HepG2 (cell line): ENCODE measurements around the gene NOTUM. TPM values are rescaled to one million over a fixed set of nuclear protein-coding genes. Genes with fewer than 3 reads are reported as not detected.

Experiments used
- ATAC-seq: fragments of 200-7000 bp; cut with Tn5 transposase; 3 replicates; pipeline ENCODE4 v1.9.1; 2020; ENCODE audit warnings: mild to moderate bottlenecking, moderate library complexity
- BruUV-seq: library from RNA; stranded (reverse); fragments of 400-500 nt; replicated peaks from 2 replicates; lab custom pipeline; 2021; lab: Mats Ljungman, UMichigan
- CTCF ChIA-PET: fragments of 300-600 bp; formaldehyde crosslinking; extraction: SDS; loops from one replicate; lab custom pipeline; 2021; ENCODE audit warnings: low total read pairs, inconsistent platforms, low intra/inter-chr PET ratio; lab: Yijun Ruan, JAX
- POLR2A ChIA-PET: fragments of 350-600 bp; sonication (Branson Sonifier 250); formaldehyde crosslinking; loops from one replicate; lab custom pipeline; 2020; ENCODE audit warnings: antibody characterized with exemption, inconsistent platforms; lab: Yijun Ruan, JAX
- DNase-seq: peaks from one replicate; pipeline ENCODE4 v3.0.0-alpha.2; 2015; ENCODE audit warnings: low spot score
- FAIRE-seq: peaks from 3 replicates; lab custom pipeline; 2011; peaks lifted over from hg19 to GRCh38; lab: Jason Lieb, UNC
- H2AFZ ChIP-seq: one replicate; pipeline ENCODE4 v1.6.1; 2011; ENCODE audit warnings: low read length, inconsistent platforms
- H3K27ac ChIP-seq: fragments of 300-600 bp; 3 replicates; pipeline ENCODE4 v1.8.0; 2011; ENCODE audit warnings: mixed run types, mild to moderate bottlenecking, mixed read lengths, low read length, inconsistent platforms; ENCODE audit not compliant: insufficient read depth; ENCODE audit errors: extremely low read length
- H3K27me3 ChIP-seq, 2 experiments: fragments of 200-600 bp in 1 of 2; 2 replicates in 1 of 2; 3 replicates in 1 of 2; pipeline versions ENCODE4 v1.6.0 to v1.8.0; 2011; ENCODE audit warnings: low read length in 2 of 2, mild to moderate bottlenecking in 2 of 2, moderate library complexity in 2 of 2, inconsistent platforms in 1 of 2; ENCODE audit not compliant: insufficient read depth in 2 of 2, control insufficient read depth in 1 of 2
- H3K36me3 ChIP-seq, 2 experiments: fragments of 200-600 bp in 1 of 2; replicated peaks in 1 of 2; 2 replicates in 1 of 2; 3 replicates in 1 of 2; pipeline versions ENCODE4 v1.5.1 to v1.8.0; 2011; ENCODE audit warnings: low read length in 2 of 2, inconsistent platforms in 1 of 2; ENCODE audit not compliant: insufficient read depth in 2 of 2, control insufficient read depth in 1 of 2
- H3K4me1 ChIP-seq: 2 replicates; pipeline ENCODE4 v1.5.1; 2012; ENCODE audit warnings: low read length, inconsistent platforms; ENCODE audit not compliant: insufficient read depth
- H3K4me2 ChIP-seq: 2 replicates; pipeline ENCODE4 v1.6.0; 2011; ENCODE audit warnings: low read depth, low read length, inconsistent platforms
- H3K4me3 ChIP-seq, 3 experiments: fragments of 200-600 bp in 1 of 3; sonication (generic), shearing (Covaris generic) in 1 of 3; replicated peaks in 1 of 3; 2 replicates each; pipeline ENCODE4 v1.5.1; 2011 to 2016; ENCODE audit warnings: low read length in 3 of 3, inconsistent platforms in 2 of 3, low read depth in 2 of 3, mild to moderate bottlenecking in 2 of 3, control low read depth in 1 of 3, mixed read lengths in 1 of 3; ENCODE audit not compliant: insufficient read depth in 1 of 3
- H3K79me2 ChIP-seq: one replicate; pipeline ENCODE4 v1.6.1; 2011; ENCODE audit warnings: low read length, inconsistent platforms; ENCODE audit not compliant: insufficient read depth
- H3K9ac ChIP-seq: 2 replicates; pipeline ENCODE4 v1.6.0; 2011; ENCODE audit warnings: mild to moderate bottlenecking, low read depth, low read length, inconsistent platforms; ENCODE audit not compliant: insufficient read depth
- H3K9me3 ChIP-seq: 2 replicates; pipeline ENCODE4 v1.5.1; 2012; ENCODE audit warnings: mild to moderate bottlenecking, low read length
- H4K20me1 ChIP-seq: 2 replicates; pipeline ENCODE4 v1.6.0; 2011; ENCODE audit warnings: inconsistent platforms, mild to moderate bottlenecking, low read length, moderate library complexity; ENCODE audit not compliant: insufficient read depth
- AGO1 ChIP-seq: fragments of 200-400 bp; formaldehyde crosslinking; IDR thresholded peaks from 2 replicates; pipeline ENCODE4 v1.6.1; 2017; ENCODE audit warnings: mild to moderate bottlenecking, low read depth, low read length, moderate library complexity; ENCODE audit not compliant: poor library complexity, severe bottlenecking
- POLR2G ChIP-seq: fragments of 200-400 bp; formaldehyde crosslinking; IDR thresholded peaks from 2 replicates; pipeline ENCODE4 v1.6.1; 2018; ENCODE audit warnings: mild to moderate bottlenecking, low read depth, low read length, moderate library complexity
- RBFOX2 ChIP-seq: fragments of 200-400 bp; formaldehyde crosslinking; IDR thresholded peaks from 2 replicates; pipeline ENCODE4 v1.6.1; 2017; ENCODE audit warnings: low read depth, mild to moderate bottlenecking, low read length
- RFX3 ChIP-seq: IDR thresholded peaks from 2 replicates; pipeline ENCODE4 v1.6.1; 2016; ENCODE audit warnings: missing biosample characterization, missing genetic modification reagents
- SCMH1 ChIP-seq: sonication (generic); formaldehyde crosslinking; IDR thresholded peaks from 2 replicates; pipeline ENCODE4 v1.9.0; 2021; ENCODE audit warnings: missing genetic modification reagents, mild to moderate bottlenecking, borderline replicate concordance
- SOX6 ChIP-seq, 2 experiments: fragments of 450-650 bp in 1 of 2; sonication (generic) in 1 of 2; formaldehyde crosslinking in 1 of 2; IDR thresholded peaks; 2 replicates each; pipeline versions ENCODE4 v1.4.0 to v1.6.1; 2017 to 2020; ENCODE audit warnings: antibody characterized with exemption in 1 of 2, mild to moderate bottlenecking in 1 of 2, missing genetic modification reagents in 1 of 2
- TAF1 ChIP-seq: sonication (generic); formaldehyde crosslinking; IDR thresholded peaks from 2 replicates; pipeline ENCODE4 v1.4.0; 2020; ENCODE audit warnings: missing genetic modification reagents
- ZFX ChIP-seq: sonication (generic); formaldehyde crosslinking; IDR thresholded peaks from 2 replicates; pipeline ENCODE4 v1.4.0; 2020; ENCODE audit warnings: mild to moderate bottlenecking, low read depth, missing genetic modification reagents, moderate library complexity
- ZNF343 ChIP-seq: sonication (generic); formaldehyde crosslinking; IDR thresholded peaks from 2 replicates; pipeline ENCODE4 v1.4.0; 2020; ENCODE audit warnings: mild to moderate bottlenecking, missing genetic modification reagents
- ZNF564 ChIP-seq: sonication (generic); formaldehyde crosslinking; IDR thresholded peaks from 2 replicates; pipeline ENCODE4 v1.8.1; 2023; ENCODE audit warnings: mild to moderate bottlenecking, missing genetic modification reagents
- ZNF772 ChIP-seq: sonication (generic); formaldehyde crosslinking; IDR thresholded peaks from 2 replicates; pipeline ENCODE4 v1.5.0; 2020; ENCODE audit warnings: mild to moderate bottlenecking, missing genetic modification reagents
- ZNF883 ChIP-seq: sonication (generic); formaldehyde crosslinking; IDR thresholded peaks from 2 replicates; pipeline ENCODE4 v1.5.1; 2020; ENCODE audit warnings: mild to moderate bottlenecking, missing genetic modification reagents; ENCODE audit errors: not compliant biosample characterization
- WGBS: methylation state at CpG from one replicate; pipeline ENCODE4 v1.1.6; 2017; ENCODE audit warnings: low lambda C conversion rate; 5-methylcytosine and 5-hydroxymethylcytosine counted together
- in situ Hi-C: cut with HindIII; loops from 2 replicates; pipeline ENCODE4 v1.10.0; 2017; ENCODE audit warnings: low pct_unique_long_range_greater_than_20kb; ENCODE audit not compliant: extremely low pct_ligation_motif_present
- intact Hi-C: fragments of 100-400 bp; cut with micrococcal nuclease; formaldehyde crosslinking; loops from one replicate; pipeline ENCODE4 v1.10.0; 2022; ENCODE audit not compliant: unreplicated experiment
- polyA plus RNA-seq, 8 experiments: library from polyadenylated mRNA; depleted of rRNA in 3 of 8; stranded (reverse) in 7 of 8; unstranded in 1 of 8; fragments of >200 nt; fragmentation: Illumina TruSeq in 4 of 8; extraction: Trizol in 4 of 8; gene quantifications; 2 replicates each; pipeline versions ENCODE4 v1.2.1 to v1.2.3, GENCODE V29; 2011 to 2016; ENCODE audit warnings: low read depth in 4 of 8, missing spikeins in 1 of 8, mixed read lengths in 1 of 8; ENCODE audit not compliant: insufficient read depth in 1 of 8
- total RNA-seq, 5 experiments: library from RNA; depleted of rRNA; stranded (reverse); fragments of >200 nt; fragmentation: Illumina TruSeq; extraction: Trizol; gene quantifications; 2 replicates each; pipeline ENCODE4 v1.2.3, GENCODE V29; 2016; ENCODE audit warnings: low read depth in 1 of 5
- TF ChIP-seq, protein P1 (sequence below): sonication (generic); formaldehyde crosslinking; IDR thresholded peaks from 2 replicates; pipeline ENCODE4 v1.9.0; 2021; ENCODE audit warnings: missing genetic modification reagents, mild to moderate bottlenecking, borderline replicate concordance
- TF ChIP-seq, protein P2 (sequence below): sonication (generic); formaldehyde crosslinking; IDR thresholded peaks from 2 replicates; pipeline ENCODE4 v1.4.0; 2020; ENCODE audit warnings: missing genetic modification reagents
- TF ChIP-seq, protein P3 (sequence below): IDR thresholded peaks from 2 replicates; pipeline ENCODE4 v1.6.1; 2012; ENCODE audit warnings: low read length, improper control_type of control experiment

Gene NOTUM
- total and polyA plus RNA-seq, 2 of the 13 experiments (the other 11 are each of a cell fraction or from before 2014, with no cell fraction given): 150 to 160 TPM

DNA sequence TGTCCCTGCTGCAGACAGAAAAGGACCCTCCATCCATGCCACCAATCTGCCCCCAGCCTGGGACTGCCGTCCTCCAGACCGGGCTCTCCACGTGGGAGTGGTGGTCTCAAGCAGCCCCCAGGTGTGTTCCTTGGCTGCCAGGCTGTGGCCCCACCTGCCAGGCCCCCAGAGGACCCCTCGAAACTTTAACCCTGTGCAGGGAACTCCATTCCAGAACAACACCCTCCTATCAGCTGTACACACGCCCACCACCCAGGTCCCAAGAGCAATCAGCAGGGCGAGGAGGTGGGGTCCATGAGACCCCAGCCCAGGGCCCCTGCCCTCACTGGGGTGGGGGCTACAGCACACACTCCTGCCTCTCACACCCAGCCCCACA lies 25.3 kb downstream of the NOTUM start (continued):
- TF ChIP-seq SOX6 (IDR thresholded peaks at IDR 0.05) (no peak), SOX6 (CRISPR knock-in tag; IDR thresholded peaks at IDR 0.05) (no peak), POLR2G (0 out of 2 replicates have a peak, but pooled peaks have one; percentile 6), ZNF772 (CRISPR knock-in tag) (peak; percentile 13; the same call in 1 of the 2 replicates), ZNF343 (no peak), ZNF883 (CRISPR knock-in tag) (peak; percentile 32), ZNF564 (CRISPR knock-in tag) (no peak), TAF1 (CRISPR knock-in tag) (peak; percentile 24; the same call in 1 of the 2 replicates), SCMH1 (no peak), RFX3 (CRISPR knock-in tag) (no peak)
- TF ChIP-seq, protein P1, sequence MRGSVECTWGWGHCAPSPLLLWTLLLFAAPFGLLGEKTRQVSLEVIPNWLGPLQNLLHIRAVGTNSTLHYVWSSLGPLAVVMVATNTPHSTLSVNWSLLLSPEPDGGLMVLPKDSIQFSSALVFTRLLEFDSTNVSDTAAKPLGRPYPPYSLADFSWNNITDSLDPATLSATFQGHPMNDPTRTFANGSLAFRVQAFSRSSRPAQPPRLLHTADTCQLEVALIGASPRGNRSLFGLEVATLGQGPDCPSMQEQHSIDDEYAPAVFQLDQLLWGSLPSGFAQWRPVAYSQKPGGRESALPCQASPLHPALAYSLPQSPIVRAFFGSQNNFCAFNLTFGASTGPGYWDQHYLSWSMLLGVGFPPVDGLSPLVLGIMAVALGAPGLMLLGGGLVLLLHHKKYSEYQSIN (CRISPR knock-in tag): no peak

- peaks cover 11 to 28% of the 10 kb centered on the region in 2 experiments for H3K36me3 ChIP-seq
- 97% methylated on average over 34 of the region's 38 CpGs for WGBS
- no TSS peak for BruUV-seq
- DNase-seq (no peak), FAIRE-seq (no peak), ATAC-seq (no peak)
- no peak overlapping the region for H3K27ac ChIP-seq
- peaks cover 9 to 21% of the 10 kb centered on the region in 2 experiments; a peak in 4 of 5 replicates for H3K27me3 ChIP-seq
- in situ Hi-C loops: no loop called here
- no peaks in the 10 kb centered on the region for H3K9me3 ChIP-seq
- H3K4me1 ChIP-seq: peaks cover 58% of the 10 kb centered on the region
- peaks cover 5% of the 10 kb centered on the region; the same call in 1 of the 2 replicates for H4K20me1 ChIP-seq
- peak overlapping the region; percentile 86 for H3K4me2 ChIP-seq
- ChIA-PET POLR2A (interaction anchor here (0.7 to 4.0 kb wide), 5 partner anchors 9 to 88 kb away, joined by 3 to 71 read pairs (median 13); partner anchors contain the start of genes CENPX, LRRC45, MAFG and SIRT7), CTCF (no interaction called here)
- H3K9ac ChIP-seq: peak overlapping the region; percentile 83; the same call in 1 of the 2 replicates
- peaks cover 19% of the 10 kb centered on the region for H3K79me2 ChIP-seq
- H3K4me3 ChIP-seq: peak overlapping the region in 1 of 3 experiments; percentile 88; a peak in 2 of 6 replicates
- intact Hi-C loops: no loop called here
- H2AFZ ChIP-seq: no peak overlapping the region
- TF ChIP-seq, protein P2, sequence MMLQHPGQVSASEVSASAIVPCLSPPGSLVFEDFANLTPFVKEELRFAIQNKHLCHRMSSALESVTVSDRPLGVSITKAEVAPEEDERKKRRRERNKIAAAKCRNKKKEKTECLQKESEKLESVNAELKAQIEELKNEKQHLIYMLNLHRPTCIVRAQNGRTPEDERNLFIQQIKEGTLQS (CRISPR knock-in tag): no peak
- TF ChIP-seq, protein P3, sequence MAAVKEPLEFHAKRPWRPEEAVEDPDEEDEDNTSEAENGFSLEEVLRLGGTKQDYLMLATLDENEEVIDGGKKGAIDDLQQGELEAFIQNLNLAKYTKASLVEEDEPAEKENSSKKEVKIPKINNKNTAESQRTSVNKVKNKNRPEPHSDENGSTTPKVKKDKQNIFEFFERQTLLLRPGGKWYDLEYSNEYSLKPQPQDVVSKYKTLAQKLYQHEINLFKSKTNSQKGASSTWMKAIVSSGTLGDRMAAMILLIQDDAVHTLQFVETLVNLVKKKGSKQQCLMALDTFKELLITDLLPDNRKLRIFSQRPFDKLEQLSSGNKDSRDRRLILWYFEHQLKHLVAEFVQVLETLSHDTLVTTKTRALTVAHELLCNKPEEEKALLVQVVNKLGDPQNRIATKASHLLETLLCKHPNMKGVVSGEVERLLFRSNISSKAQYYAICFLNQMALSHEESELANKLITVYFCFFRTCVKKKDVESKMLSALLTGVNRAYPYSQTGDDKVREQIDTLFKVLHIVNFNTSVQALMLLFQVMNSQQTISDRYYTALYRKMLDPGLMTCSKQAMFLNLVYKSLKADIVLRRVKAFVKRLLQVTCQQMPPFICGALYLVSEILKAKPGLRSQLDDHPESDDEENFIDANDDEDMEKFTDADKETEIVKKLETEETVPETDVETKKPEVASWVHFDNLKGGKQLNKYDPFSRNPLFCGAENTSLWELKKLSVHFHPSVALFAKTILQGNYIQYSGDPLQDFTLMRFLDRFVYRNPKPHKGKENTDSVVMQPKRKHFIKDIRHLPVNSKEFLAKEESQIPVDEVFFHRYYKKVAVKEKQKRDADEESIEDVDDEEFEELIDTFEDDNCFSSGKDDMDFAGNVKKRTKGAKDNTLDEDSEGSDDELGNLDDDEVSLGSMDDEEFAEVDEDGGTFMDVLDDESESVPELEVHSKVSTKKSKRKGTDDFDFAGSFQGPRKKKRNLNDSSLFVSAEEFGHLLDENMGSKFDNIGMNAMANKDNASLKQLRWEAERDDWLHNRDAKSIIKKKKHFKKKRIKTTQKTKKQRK: no peak
- peak; percentile 24 for TF ChIP-seq AGO1
- peak; percentile 77 for TF ChIP-seq RBFOX2
- peak; percentile 25; the same call in 1 of the 2 replicates for TF ChIP-seq POLR2G
- 0 out of 2 replicates have a peak, but pooled peaks have one; percentile 26 for TF ChIP-seq ZFX (CRISPR knock-in tag)
These were observed 25.9 kb downstream of the NOTUM start for GRCh38 chr17:81934850-81935708.
